COLO668 (cell line): ENCODE measurements around the gene CALCR.
A peak's percentile ranks its signal among the peaks of the same experiment; 100 is the strongest.
"Not testable (repeated sequence)": the region's sequence is repeated elsewhere in the genome, so short reads cannot be mapped to it uniquely, and the experiment has no call there.

Experiments used
- DNase-seq: peaks from one replicate; lab custom pipeline; 2025; ENCODE audit not compliant: unreplicated experiment; lab: John Stamatoyannopoulos, UW

Gene CALCR

GRCh38 chr7:93562106-93562505, 12.4 kb downstream of the CALCR start:
- no peak for DNase-seq

DNA sequence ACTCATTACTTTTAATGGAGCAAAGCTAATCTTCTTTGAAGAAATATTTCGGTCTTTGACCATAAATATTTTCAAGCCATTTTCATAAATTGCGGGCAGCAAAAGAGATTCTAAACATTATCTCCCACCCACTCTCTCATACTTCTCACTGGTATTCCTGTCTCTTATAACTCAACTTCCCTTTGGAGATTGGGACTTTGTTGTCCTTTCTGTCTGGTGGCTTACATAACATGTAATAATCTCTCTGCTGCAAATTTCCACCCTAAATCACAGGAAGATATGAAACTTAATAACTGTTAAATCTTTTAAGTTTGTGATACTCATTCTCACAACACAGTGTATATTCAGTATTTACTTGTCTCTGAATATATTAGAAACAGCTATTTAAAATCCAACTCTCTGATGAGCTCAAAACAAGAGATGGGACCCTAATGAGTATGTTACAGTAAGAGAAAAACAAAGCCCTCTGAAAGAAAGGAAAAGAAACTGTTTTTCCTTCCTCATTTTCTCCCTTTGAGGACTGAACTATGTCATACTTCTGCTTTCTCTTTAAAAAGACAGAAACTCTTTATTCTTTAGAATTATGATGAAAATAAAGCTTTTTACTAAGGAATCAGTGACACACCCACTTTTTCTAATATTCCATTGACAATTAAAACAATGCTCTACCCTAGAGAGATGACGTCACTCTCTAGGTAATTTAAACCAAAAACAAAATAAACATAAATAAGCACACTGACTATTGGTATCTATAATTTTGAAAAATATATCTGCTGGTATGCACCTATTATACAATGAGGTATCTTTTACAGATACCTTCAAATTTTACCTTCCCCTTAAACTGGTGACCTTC, 14.7 kb downstream of the CALCR start:
- no peak for DNase-seq

GRCh38 chr7:93558705-93559614, 15.6 kb downstream of the CALCR start:
- DNase-seq: no peak

GRCh38 chr7:93551931-93552330, 22.6 kb downstream of the CALCR start:
- DNase-seq: no peak

- DNase-seq: no peak
Measured at GRCh38 chr7:93551063-93551895, 23.2 kb downstream of the CALCR start.

- DNase-seq: no peak
Measured at GRCh38 chr7:93547716-93548115, 26.8 kb downstream of the CALCR start.

GRCh38 chr7:93544691-93545090, 29.8 kb downstream of the CALCR start:
- no peak for DNase-seq

DNA sequence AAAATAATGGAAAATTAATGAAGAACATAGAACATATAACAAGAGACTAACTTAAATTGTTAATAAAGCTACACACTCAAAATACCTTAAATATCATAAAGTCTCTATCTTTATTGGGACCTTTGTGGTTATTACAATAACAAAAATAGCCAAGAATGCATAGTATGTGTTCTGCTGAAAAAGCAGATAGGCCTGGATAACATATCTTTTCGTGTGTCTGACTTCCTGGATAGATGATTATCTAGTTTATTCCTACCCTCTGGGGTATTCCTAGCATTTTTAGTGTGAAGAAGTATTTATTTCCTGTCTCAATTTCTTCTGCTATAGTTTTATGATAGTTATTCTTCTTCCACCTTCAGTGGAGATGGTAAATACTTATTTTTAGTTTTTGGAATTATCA, 36.5 kb downstream of the CALCR start:
- no peak for DNase-seq

- DNase-seq: no peak
Measured at GRCh38 chr7:93535616-93536015, 38.9 kb downstream of the CALCR start.

DNA sequence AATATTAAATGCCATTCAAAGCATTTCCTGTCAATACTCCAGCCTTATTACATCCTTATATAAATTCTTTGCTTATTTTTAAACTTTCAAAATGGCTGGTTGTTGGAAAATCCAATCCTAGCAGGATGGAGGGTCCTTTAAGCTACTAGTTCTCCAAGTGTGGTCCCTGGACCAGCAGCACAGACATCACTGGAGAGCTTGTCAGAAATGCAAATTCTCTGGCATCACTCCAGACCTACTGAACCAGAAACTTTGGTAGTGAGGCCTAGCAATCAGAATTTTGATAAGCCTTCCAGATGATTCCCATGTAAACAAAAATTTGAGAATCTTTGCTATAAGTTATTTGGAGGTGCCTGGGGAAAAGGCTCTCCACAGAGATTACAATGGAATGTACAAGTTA, 43.8 kb downstream of the CALCR start:
- DNase-seq: no peak

DNA sequence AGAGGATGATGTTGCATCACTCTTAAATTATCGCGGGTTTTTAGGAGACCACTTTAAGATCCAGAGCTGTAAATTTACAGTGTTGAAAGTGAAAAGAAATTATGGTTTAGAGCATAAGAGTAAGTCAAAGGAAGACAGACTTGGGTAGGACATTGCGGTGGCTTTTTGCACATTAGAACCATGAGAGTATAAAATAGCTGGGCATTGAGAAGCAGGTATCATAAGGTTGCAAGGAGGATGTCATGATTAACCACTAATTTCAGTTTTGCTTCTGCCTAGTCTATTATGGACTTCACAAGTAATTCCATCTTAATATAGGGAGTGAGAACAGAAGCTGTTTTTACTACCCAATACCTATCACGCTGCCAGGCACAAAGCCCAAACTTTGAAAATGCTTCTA, 57.7 kb downstream of the CALCR start:
- no peak for DNase-seq

DNA sequence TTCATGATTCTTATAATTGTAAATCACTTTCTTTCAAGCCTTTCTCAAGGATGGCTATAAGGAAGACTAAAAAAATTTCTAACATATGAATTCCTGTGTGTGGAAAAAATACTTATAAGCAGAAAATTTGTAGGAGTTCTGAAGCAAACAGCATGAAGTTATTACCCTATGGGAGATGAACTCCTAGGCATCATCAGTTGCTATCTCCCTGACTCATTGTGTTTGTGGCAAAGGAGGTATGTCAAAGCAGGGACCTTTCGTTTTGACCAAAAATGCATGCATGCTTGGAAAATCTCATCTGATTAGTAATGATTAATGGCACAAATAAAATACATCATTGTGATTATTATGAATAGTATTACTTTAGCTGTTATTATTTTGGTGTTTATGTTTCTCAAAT, 59.4 kb downstream of the CALCR start:
- no peak for DNase-seq

DNA sequence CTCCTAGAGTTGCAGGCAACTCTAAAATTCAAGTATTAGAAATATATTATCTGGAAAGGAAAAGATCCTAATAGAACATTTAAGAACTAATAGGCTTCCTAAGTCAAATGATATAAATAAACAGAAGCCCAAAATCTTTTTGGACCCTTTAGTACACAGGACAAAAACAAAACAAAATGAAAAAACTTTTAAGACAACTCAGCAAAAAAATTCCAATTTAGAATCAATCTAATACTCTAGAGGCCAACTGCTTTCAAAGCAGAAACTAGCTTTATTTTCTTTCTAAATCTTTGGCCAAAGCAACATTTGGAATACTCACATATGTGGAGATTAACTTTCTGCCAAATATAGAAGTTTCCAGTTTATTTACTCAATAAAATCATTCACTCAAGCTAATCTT, 65.2 kb downstream of the CALCR start:
- DNase-seq: no peak

GRCh38 chr7:93503088-93503487, 71.4 kb downstream of the CALCR start:
- DNase-seq: no peak

- DNase-seq: not testable (repeated sequence)
Measured at GRCh38 chr7:93491860-93492259, 82.7 kb downstream of the CALCR start.

DNA sequence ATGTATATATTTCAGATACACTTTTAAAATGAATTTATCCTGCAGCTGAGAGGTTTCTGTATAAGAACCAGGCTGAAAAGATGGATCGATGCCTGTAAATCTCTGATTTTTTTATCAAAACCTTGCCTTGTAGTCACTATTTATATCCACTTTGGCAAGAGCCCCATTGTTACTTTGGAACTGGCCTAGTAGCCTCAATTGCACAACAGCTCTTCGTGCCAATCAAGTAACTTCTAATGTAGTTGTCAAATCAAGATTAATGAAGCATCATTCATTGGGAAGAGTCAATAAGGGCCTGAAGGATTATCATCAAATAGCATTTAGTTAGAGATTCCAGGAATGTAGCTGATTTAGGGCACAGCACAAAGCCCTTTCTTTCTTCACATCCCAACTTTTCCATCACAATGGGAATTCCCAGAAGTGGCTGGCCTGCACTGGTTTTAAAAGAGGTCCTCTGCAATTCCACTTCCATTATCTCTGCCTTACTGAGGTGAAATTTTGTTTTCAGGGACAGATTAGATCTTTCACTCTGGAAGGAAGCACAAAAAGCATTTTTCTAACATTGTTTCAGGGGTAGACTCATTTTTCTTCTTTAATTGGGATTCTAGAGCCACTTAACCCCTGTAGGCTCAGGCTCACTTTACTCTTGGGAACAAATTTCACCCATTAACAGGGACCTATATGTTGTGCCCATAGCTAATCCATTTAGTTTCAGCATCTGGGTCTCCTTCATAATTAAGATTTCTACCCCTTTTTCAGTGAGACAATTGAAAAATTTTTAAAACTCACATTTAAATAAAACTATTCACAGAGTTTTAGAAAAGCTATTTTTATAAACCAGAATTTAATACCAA, 97.8 kb downstream of the CALCR start:
- DNase-seq: no peak

DNA sequence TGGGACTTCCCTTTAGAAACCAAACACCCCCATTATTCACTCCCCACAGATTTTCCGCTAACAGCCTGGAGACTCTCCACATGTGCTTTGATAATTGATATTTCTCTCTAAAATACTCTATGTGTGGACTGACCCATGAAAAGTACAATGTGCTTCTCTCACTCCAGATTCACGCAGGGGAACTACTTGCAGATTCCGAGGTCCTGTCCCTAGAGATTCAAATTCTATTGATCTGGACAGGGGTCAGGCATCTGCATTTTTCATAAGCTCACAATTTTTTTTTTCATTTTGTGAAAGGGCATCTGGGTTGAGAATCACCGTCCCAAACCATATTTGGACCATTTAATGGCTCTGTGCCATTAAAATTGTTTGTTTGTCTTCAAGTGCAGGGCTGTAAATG, 98.7 kb downstream of the CALCR start:
- DNase-seq: no peak

GRCh38 chr7:93471456-93471855, 103.1 kb downstream of the CALCR start:
- DNase-seq: no peak

GRCh38 chr7:93463764-93464163, 110.8 kb downstream of the CALCR start:
- no peak for DNase-seq

- peak; percentile 10 for DNase-seq
Measured at GRCh38 chr7:93461350-93461749, 113.2 kb downstream of the CALCR start.
